Stimulated activated CD8-positive, alpha-beta memory T cell treated with anti-CD3 and anti-CD28 coated beads, Interleukin-4, amount 100 ng/mL, for 4 hours (primary cell): ENCODE results near the gene TOR1AIP2.

Source experiments
- DNase-seq, 2 donors: peaks; one replicate each; pipeline ENCODE4 v3.0.0-alpha.2; 2020; ENCODE audit warnings: low read depth in 2 of 2, low spot score in 1 of 2

Gene TOR1AIP2

GRCh38 chr1:179826626-179827280 is 50.9 kb downstream of the TOR1AIP2 start:
- DNase-seq, result no peak

- no peak for DNase-seq
Observed at GRCh38 chr1:179825798-179826460, 51.7 kb downstream of the TOR1AIP2 start.

GRCh38 chr1:179825206-179825605 is 52.4 kb downstream of the TOR1AIP2 start:
- no peak for DNase-seq

- DNase-seq, result no peak
Observed at GRCh38 chr1:179824265-179824664, 53.3 kb downstream of the TOR1AIP2 start.

GRCh38 chr1:179823693-179824092 is 53.9 kb downstream of the TOR1AIP2 start:
- no peak for DNase-seq

GRCh38 chr1:179822065-179822464 is 55.5 kb downstream of the TOR1AIP2 start:
- no peak for DNase-seq

GRCh38 chr1:179821524-179821923 is 56.1 kb downstream of the TOR1AIP2 start:
- no peak for DNase-seq

GRCh38 chr1:179820226-179820970 is 57.2 kb downstream of the TOR1AIP2 start:
- DNase-seq, result no peak

GRCh38 chr1:179818743-179819173 is 58.8 kb downstream of the TOR1AIP2 start:
- no peak for DNase-seq

GRCh38 chr1:179818260-179818659 is 59.3 kb downstream of the TOR1AIP2 start:
- no peak for DNase-seq

GRCh38 chr1:179817789-179818188 is 59.8 kb downstream of the TOR1AIP2 start:
- no peak for DNase-seq

GRCh38 chr1:179817056-179817455 is 60.5 kb downstream of the TOR1AIP2 start:
- DNase-seq, result no peak

GRCh38 chr1:179816196-179816960 is 61.2 kb downstream of the TOR1AIP2 start:
- DNase-seq, result no peak

- no peak for DNase-seq
Observed at GRCh38 chr1:179815641-179816040, 62.0 kb downstream of the TOR1AIP2 start.

- DNase-seq, result no peak
Observed at GRCh38 chr1:179814546-179814838, 63.1 kb downstream of the TOR1AIP2 start.

- DNase-seq, result no peak
Observed at GRCh38 chr1:179813626-179814545, 63.7 kb downstream of the TOR1AIP2 start.

- no peak for DNase-seq
Observed at GRCh38 chr1:179812501-179813292, 64.9 kb downstream of the TOR1AIP2 start.

GRCh38 chr1:179810367-179810715 is 67.3 kb downstream of the TOR1AIP2 start:
- no peak for DNase-seq

- peak; percentile 27 to 36 for DNase-seq
Observed at GRCh38 chr1:179809506-179810366, 67.9 kb downstream of the TOR1AIP2 start.
